C4-2B (cell line): ENCODE measurements around the gene WDTC1.

Experiments used
- ZFX ChIP-seq: fragments of 450-650 bp; IDR thresholded peaks from 2 replicates; pipeline ENCODE4 v1.6.1; 2017
- TF ChIP-seq, protein P1 (sequence below): fragments of 450-650 bp; conservative IDR thresholded peaks from 2 replicates; pipeline ENCODE4 v1.5.1; 2017; ENCODE audit warnings: mild to moderate bottlenecking

DNA sequence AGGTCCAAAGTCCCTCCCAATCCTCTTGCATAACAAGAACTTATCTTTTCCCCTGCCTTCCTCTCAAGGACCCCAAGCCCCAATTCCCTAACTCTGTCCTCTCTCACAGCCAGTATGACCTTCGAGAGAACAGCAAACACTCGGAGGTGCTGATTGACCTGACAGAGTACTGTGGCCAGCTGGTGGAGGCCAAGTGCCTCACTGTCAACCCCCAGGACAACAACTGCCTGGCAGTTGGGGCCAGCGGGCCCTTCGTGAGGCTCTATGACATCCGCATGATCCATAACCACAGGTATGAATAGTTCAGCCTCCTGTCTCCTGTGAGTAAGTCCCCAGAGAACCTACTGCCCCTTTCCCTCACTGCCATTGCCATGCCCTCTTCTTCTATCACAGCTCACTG, 57.7 kb downstream of the WDTC1 start:
- TF ChIP-seq, protein P1, sequence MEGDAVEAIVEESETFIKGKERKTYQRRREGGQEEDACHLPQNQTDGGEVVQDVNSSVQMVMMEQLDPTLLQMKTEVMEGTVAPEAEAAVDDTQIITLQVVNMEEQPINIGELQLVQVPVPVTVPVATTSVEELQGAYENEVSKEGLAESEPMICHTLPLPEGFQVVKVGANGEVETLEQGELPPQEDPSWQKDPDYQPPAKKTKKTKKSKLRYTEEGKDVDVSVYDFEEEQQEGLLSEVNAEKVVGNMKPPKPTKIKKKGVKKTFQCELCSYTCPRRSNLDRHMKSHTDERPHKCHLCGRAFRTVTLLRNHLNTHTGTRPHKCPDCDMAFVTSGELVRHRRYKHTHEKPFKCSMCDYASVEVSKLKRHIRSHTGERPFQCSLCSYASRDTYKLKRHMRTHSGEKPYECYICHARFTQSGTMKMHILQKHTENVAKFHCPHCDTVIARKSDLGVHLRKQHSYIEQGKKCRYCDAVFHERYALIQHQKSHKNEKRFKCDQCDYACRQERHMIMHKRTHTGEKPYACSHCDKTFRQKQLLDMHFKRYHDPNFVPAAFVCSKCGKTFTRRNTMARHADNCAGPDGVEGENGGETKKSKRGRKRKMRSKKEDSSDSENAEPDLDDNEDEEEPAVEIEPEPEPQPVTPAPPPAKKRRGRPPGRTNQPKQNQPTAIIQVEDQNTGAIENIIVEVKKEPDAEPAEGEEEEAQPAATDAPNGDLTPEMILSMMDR, result no peak
- no peak for TF ChIP-seq ZFX
